GM21367 (cell line): Measurements from ENCODE around the gene GPATCH1.
A peak's percentile ranks its signal among the peaks of the same experiment; 100 is the strongest.
"Not testable (repeated sequence)": the region's sequence is repeated elsewhere in the genome, so short reads cannot be mapped to it uniquely, and the experiment has no call there.

ENCODE experiments used
- ATAC-seq: cut with Tn5 transposase; IDR thresholded peaks from one replicate; pipeline ENCODE4 v1.9.1; 2021; ENCODE audit not compliant: unreplicated experiment

GPATCH1 gene

GRCh38 chr19:33156334-33156733, 75.4 kb downstream of the GPATCH1 start:
- ATAC-seq = no peak

- no peak for ATAC-seq
These were observed 76.9 kb downstream of the GPATCH1 start for GRCh38 chr19:33157906-33158305.

- ATAC-seq = no peak
These were observed 77.4 kb downstream of the GPATCH1 start for GRCh38 chr19:33158365-33158764.

- no peak for ATAC-seq
These were observed 78.2 kb downstream of the GPATCH1 start for GRCh38 chr19:33159149-33159548.

- ATAC-seq = no peak
These were observed 78.9 kb downstream of the GPATCH1 start for GRCh38 chr19:33159893-33160292.

GRCh38 chr19:33161201-33161600, 80.2 kb downstream of the GPATCH1 start:
- no peak for ATAC-seq

- ATAC-seq = no peak
These were observed 82.5 kb downstream of the GPATCH1 start for GRCh38 chr19:33163481-33163880.

GRCh38 chr19:33166037-33166436, 85.1 kb downstream of the GPATCH1 start:
- ATAC-seq = not testable (repeated sequence)

GRCh38 chr19:33167438-33167837, 86.5 kb downstream of the GPATCH1 start:
- no peak for ATAC-seq

GRCh38 chr19:33168528-33168927, 87.5 kb downstream of the GPATCH1 start:
- no peak for ATAC-seq

- ATAC-seq = no peak
These were observed 90.3 kb downstream of the GPATCH1 start for GRCh38 chr19:33171222-33171795.

GRCh38 chr19:33171916-33172359, 91.0 kb downstream of the GPATCH1 start:
- ATAC-seq = no peak

GRCh38 chr19:33174186-33174585, 93.2 kb downstream of the GPATCH1 start:
- ATAC-seq = no peak

GRCh38 chr19:33175156-33175782, 94.3 kb downstream of the GPATCH1 start:
- no peak for ATAC-seq

GRCh38 chr19:33175886-33176669, 95.1 kb downstream of the GPATCH1 start:
- ATAC-seq = peak; percentile 8

- ATAC-seq = peak; percentile 86
These were observed 95.9 kb downstream of the GPATCH1 start for GRCh38 chr19:33176670-33177416.

- ATAC-seq = no peak
These were observed 96.5 kb downstream of the GPATCH1 start for GRCh38 chr19:33177417-33177979.
